Natural killer cell (primary cell): ENCODE data around the gene PRR33. TPM values are rescaled to one million over a fixed set of nuclear protein-coding genes. Genes with fewer than 3 reads are reported as not detected.

Experiments
- ATAC-seq, 3 donors: fragments of 150-1000 bp in 2 of 3; fragments of 200-7000 bp in 1 of 3; cut with Tn5 transposase; 1 replicate in 1 of 3; 2 replicates in 2 of 3; pipeline ENCODE4 v1.10.0; 2021; ENCODE audit warnings: mild to moderate bottlenecking in 2 of 3, moderate library complexity in 2 of 3
- DNase-seq, 2 donors: peaks; one replicate each; pipeline versions ENCODE4 v3.0.0 to v3.0.0-alpha.2; 2013 to 2021; ENCODE audit warnings: mixed read lengths in 1 of 2
- H3K27ac ChIP-seq: one replicate; pipeline ENCODE4 v1.5.1; 2013; ENCODE audit warnings: mild to moderate bottlenecking, low read length
- H3K27me3 ChIP-seq: one replicate; pipeline ENCODE4 v1.6.1; 2013; ENCODE audit warnings: low read length; ENCODE audit not compliant: control insufficient read depth, insufficient read depth
- H3K36me3 ChIP-seq: one replicate; pipeline ENCODE4 v1.6.1; 2013; ENCODE audit warnings: low read length; ENCODE audit not compliant: control insufficient read depth, insufficient read depth
- H3K4me1 ChIP-seq: one replicate; pipeline ENCODE4 v1.6.1; 2013; ENCODE audit warnings: low read length; ENCODE audit not compliant: control insufficient read depth, insufficient read depth
- H3K4me3 ChIP-seq: one replicate; pipeline ENCODE4 v1.5.1; 2013; ENCODE audit warnings: low read length
- H3K9me3 ChIP-seq: one replicate; pipeline ENCODE4 v1.6.1; 2013; ENCODE audit warnings: low read length; ENCODE audit not compliant: control insufficient read depth, insufficient read depth
- H3K27ac Mint-ChIP-seq, 2 donors: one replicate each; pipeline ENCODE4 v1.8.0; 2022; ENCODE audit warnings: mild to moderate bottlenecking in 2 of 2, mixed read lengths in 2 of 2, moderate library complexity in 1 of 2
- H3K27me3 Mint-ChIP-seq, 2 donors: one replicate each; pipeline ENCODE4 v1.8.0; 2022; ENCODE audit warnings: low read depth in 2 of 2, mixed read lengths in 2 of 2
- H3K36me3 Mint-ChIP-seq: one replicate; pipeline ENCODE4 v1.8.0; 2022; ENCODE audit warnings: mixed read lengths
- H3K4me1 Mint-ChIP-seq, 2 donors: one replicate each; pipeline ENCODE4 v1.8.0; 2022; ENCODE audit warnings: mixed read lengths in 2 of 2
- H3K4me3 Mint-ChIP-seq: one replicate; pipeline ENCODE4 v1.8.0; 2022; ENCODE audit warnings: mild to moderate bottlenecking, moderate library complexity, mixed read lengths
- H3K9me3 Mint-ChIP-seq, 2 donors: one replicate each; pipeline ENCODE4 v1.8.0; 2022; ENCODE audit warnings: mixed read lengths in 2 of 2
- CTCF ChIP-seq: fragments of 200-600 bp; IDR thresholded peaks from one replicate; pipeline ENCODE4 v1.8.0; 2022; ENCODE audit warnings: antibody characterized with exemption
- WGBS: methylation state at CpG from one replicate; pipeline ENCODE4 v1.1.7; 2013; ENCODE audit warnings: missing lambda C conversion rate; ENCODE audit not compliant: insufficient coverage; 5-methylcytosine and 5-hydroxymethylcytosine counted together
- intact Hi-C: fragments of 100-400 bp; cut with micrococcal nuclease; formaldehyde crosslinking; loops from one replicate; pipeline ENCODE4 v1.14.2; 2022
- total RNA-seq, 4 donors: library from RNA; stranded (reverse); fragments of 120-200 nt in 1 of 4; gene quantifications; one replicate each; pipeline versions ENCODE4 v1.2.3 to v1.2.4, GENCODE V29; 2013 to 2022

Gene PRR33
- total RNA-seq, 3 donors from 2014 or later (not counting 1 experiment from before 2014, with no cell fraction given) = 0.14 to 0.32 TPM; not detected in 1

- Mint-ChIP-seq H3K27me3 (no peaks in the 10 kb centered on the region), H3K36me3 (no peaks in the 10 kb centered on the region), H3K27ac (peak overlapping the region; percentile 98 to 99), H3K4me3 (peak overlapping the region; percentile 100), H3K9me3 (no peaks in the 10 kb centered on the region), H3K4me1 (peaks cover 41 to 69% of the 10 kb centered on the region in 2 donors)
- H3K27me3 ChIP-seq = no peaks in the 10 kb centered on the region
- 31% methylated on average over 27 of the region's 27 CpGs for whole genome bisulfite sequencing
- DNase-seq (peak in 1 of 2 donors; percentile 29), ATAC-seq (no peak)
- no peaks in the 10 kb centered on the region for H3K9me3 ChIP-seq
- peak overlapping the region; percentile 91 for H3K4me3 ChIP-seq
- TF ChIP-seq CTCF = no peak
- peak overlapping the region; percentile 94 for H3K27ac ChIP-seq
- intact Hi-C loops = loop anchor here (5.0 kb wide), 1 partner anchor 282 kb away; the partner anchor contains the start of gene DUSP8
- H3K36me3 ChIP-seq = peaks cover 17% of the 10 kb centered on the region
- peaks cover 92% of the 10 kb centered on the region for H3K4me1 ChIP-seq
Observed at GRCh38 chr11:1854132-1854948, 37.4 kb downstream of the PRR33 start.

GRCh38 chr11:1853376-1854131, 38.1 kb downstream of the PRR33 start:
- ATAC-seq (no peak), DNase-seq (peak in 1 of 2 donors; percentile 52)
- Histone ChIP-seq H3K27me3 (no peaks in the 10 kb centered on the region), H3K4me3 (peak overlapping the region; percentile 91), H3K27ac (peak overlapping the region; percentile 94), H3K9me3 (no peaks in the 10 kb centered on the region), H3K4me1 (peaks cover 92% of the 10 kb centered on the region), H3K36me3 (peaks cover 14% of the 10 kb centered on the region)
- peak overlapping the region; percentile 98 to 99 for H3K27ac Mint-ChIP-seq
- peak overlapping the region; percentile 100 for H3K4me3 Mint-ChIP-seq
- no peaks in the 10 kb centered on the region for H3K9me3 Mint-ChIP-seq
- no peaks in the 10 kb centered on the region for H3K36me3 Mint-ChIP-seq
- no peak for TF ChIP-seq CTCF
- WGBS = 10% methylated on average over 19 of the region's 19 CpGs
- intact Hi-C loops = loop anchor here (2.0 to 5.0 kb wide), 4 partner anchors 17 to 281 kb away; partner anchors contain the start of gene DUSP8
- H3K4me1 Mint-ChIP-seq = peaks cover 43 to 73% of the 10 kb centered on the region in 2 donors
- H3K27me3 Mint-ChIP-seq = no peaks in the 10 kb centered on the region

- Histone ChIP-seq H3K4me1 (peaks cover 92% of the 10 kb centered on the region), H3K4me3 (peak within 1 kb of the TSS; percentile 91), H3K36me3 (peaks cover 14% of the 10 kb centered on the region), H3K9me3 (no peaks in the 10 kb centered on the region), H3K27ac (peak within 1 kb of the TSS; percentile 94), H3K27me3 (no peaks in the 10 kb centered on the region)
- no peaks in the 10 kb centered on the region for H3K9me3 Mint-ChIP-seq
- intact Hi-C loops = loop anchor here (2.0 to 5.0 kb wide), 4 partner anchors 16 to 281 kb away; partner anchors contain the start of gene DUSP8
- H3K4me1 Mint-ChIP-seq = peaks cover 43 to 74% of the 10 kb centered on the region in 2 donors
- peak; percentile 57 to 77 (median 71) for ATAC-seq
- peak within 1 kb of the TSS; percentile 98 to 99 for H3K27ac Mint-ChIP-seq
- no peaks in the 10 kb centered on the region for H3K27me3 Mint-ChIP-seq
- peak; percentile 76 to 93 for DNase-seq
- H3K4me3 Mint-ChIP-seq = peak within 1 kb of the TSS; percentile 100
- H3K36me3 Mint-ChIP-seq = no peaks in the 10 kb centered on the region
- WGBS = under 1% methylated on average over 16 of the region's 18 CpGs
- no peak for TF ChIP-seq CTCF
Observed at GRCh38 chr11:1852877-1853276, 38.8 kb downstream of the PRR33 start, which contains the start of gene LSP1. Gene LSP1, plus strand, starts transcription at chr11:1853084. Its CDS starts 61 bp downstream, at chr11:1853145.
